K562 (cell line): ENCODE data around the gene MATCAP1. TPM values are rescaled to one million over a fixed set of nuclear protein-coding genes. Genes with fewer than 3 reads are reported as not detected.

Experiments
- BRCA1 ChIP-seq, 2 experiments: fragments of 450-650 bp in 1 of 2; sonication (generic) in 1 of 2; formaldehyde crosslinking in 1 of 2; IDR thresholded peaks; 2 replicates each; pipeline versions ENCODE4 v1.5.0 to v1.6.1; 2017 to 2020; ENCODE audit warnings: mild to moderate bottlenecking in 1 of 2, missing genetic modification reagents in 1 of 2
- DNMT1 ChIP-seq: fragments of 450-650 bp; IDR thresholded peaks from 2 replicates; pipeline ENCODE4 v1.6.1; 2016; ENCODE audit warnings: antibody characterized with exemption, mild to moderate bottlenecking
- FOXK1 ChIP-seq: sonication (generic); formaldehyde crosslinking; IDR thresholded peaks from 2 replicates; pipeline ENCODE4 v1.8.0; 2022; ENCODE audit warnings: missing genetic modification reagents, mild to moderate bottlenecking, borderline replicate concordance
- GATAD2B ChIP-seq: fragments of 450-650 bp; IDR thresholded peaks from 2 replicates; pipeline ENCODE4 v1.6.1; 2017; ENCODE audit warnings: mild to moderate bottlenecking, borderline replicate concordance
- RBM15 ChIP-seq: fragments of 200-400 bp; formaldehyde crosslinking; IDR thresholded peaks from 2 replicates; pipeline ENCODE4 v1.6.1; 2018; ENCODE audit warnings: mild to moderate bottlenecking, low read length, moderate library complexity; ENCODE audit not compliant: insufficient read depth
- ZFP36 ChIP-seq: fragments of 150-350 bp; IDR thresholded peaks from 2 replicates; pipeline ENCODE4 v1.6.1; 2018; ENCODE audit warnings: low read length, low read depth; ENCODE audit not compliant: partially characterized antibody
- ZNF318 ChIP-seq, 2 experiments: fragments of 450-650 bp; IDR thresholded peaks; 2 replicates each; pipeline ENCODE4 v1.6.1; 2016; ENCODE audit warnings: mild to moderate bottlenecking in 2 of 2, borderline replicate concordance in 1 of 2, low read depth in 1 of 2, moderate library complexity in 1 of 2
- ZNF609 ChIP-seq: sonication (generic); formaldehyde crosslinking; IDR thresholded peaks from 2 replicates; pipeline ENCODE4 v1.8.1; 2023; ENCODE audit warnings: missing genetic modification reagents, mild to moderate bottlenecking, borderline replicate concordance
- polyA plus RNA-seq, 8 experiments: library from polyadenylated mRNA; depleted of rRNA in 4 of 8; stranded (reverse) in 5 of 8; unstranded in 3 of 8; fragments of >200 nt; fragmentation: Nextera tagmentation in 2 of 8; fragmentation: Illumina TruSeq in 1 of 8; extraction: Ambion mirVana in 2 of 8; extraction: Trizol in 1 of 8; gene quantifications; 2 replicates each; pipeline versions ENCODE4 v1.2.1 to v1.2.3, GENCODE V29; 2011 to 2014; ENCODE audit warnings: inconsistent platforms in 1 of 8, missing spikeins in 1 of 8
- total RNA-seq, 7 experiments: library from RNA; depleted of rRNA in 6 of 7; stranded (reverse); fragments of >200 nt in 6 of 7; fragmentation: Illumina TruSeq in 2 of 7; extraction: Trizol in 2 of 7; gene quantifications; 2 replicates each; pipeline versions ENCODE4 v1.2.1 to v1.2.3, GENCODE V29; 2011 to 2021; ENCODE audit warnings: low replicate concordance in 1 of 7
- TF ChIP-seq, protein P1 (sequence below): sonication (generic); formaldehyde crosslinking; IDR thresholded peaks from 2 replicates; pipeline ENCODE4 v1.8.1; 2022; ENCODE audit warnings: missing genetic modification reagents

The MATCAP1 gene
- total and polyA plus RNA-seq, 9 of the 15 experiments (the other 6 are each of a cell fraction or from before 2014, with no cell fraction given), result 3.4 to 20.5 (median 10.3) TPM

- no peak for TF ChIP-seq ZNF318 (IDR thresholded peaks at IDR 0.05; ENCODE audit: borderline replicate concordance in 1 of 2, low read depth in 1 of 2)
- TF ChIP-seq, protein P1, sequence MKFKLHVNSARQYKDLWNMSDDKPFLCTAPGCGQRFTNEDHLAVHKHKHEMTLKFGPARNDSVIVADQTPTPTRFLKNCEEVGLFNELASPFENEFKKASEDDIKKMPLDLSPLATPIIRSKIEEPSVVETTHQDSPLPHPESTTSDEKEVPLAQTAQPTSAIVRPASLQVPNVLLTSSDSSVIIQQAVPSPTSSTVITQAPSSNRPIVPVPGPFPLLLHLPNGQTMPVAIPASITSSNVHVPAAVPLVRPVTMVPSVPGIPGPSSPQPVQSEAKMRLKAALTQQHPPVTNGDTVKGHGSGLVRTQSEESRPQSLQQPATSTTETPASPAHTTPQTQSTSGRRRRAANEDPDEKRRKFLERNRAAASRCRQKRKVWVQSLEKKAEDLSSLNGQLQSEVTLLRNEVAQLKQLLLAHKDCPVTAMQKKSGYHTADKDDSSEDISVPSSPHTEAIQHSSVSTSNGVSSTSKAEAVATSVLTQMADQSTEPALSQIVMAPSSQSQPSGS (CRISPR knock-in tag), result no peak; the same call in 1 of the 2 replicates
- no peak for TF ChIP-seq BRCA1 (IDR thresholded peaks at IDR 0.05)
- no peak for TF ChIP-seq BRCA1 (CRISPR knock-in tag; IDR thresholded peaks at IDR 0.05)
- TF ChIP-seq DNMT1, result no peak
- TF ChIP-seq ZFP36, result peak; percentile 30
- TF ChIP-seq GATAD2B, result no peak
- TF ChIP-seq FOXK1 (CRISPR knock-in tag), result peak; percentile 74; the same call in 1 of the 2 replicates
- TF ChIP-seq ZNF609 (CRISPR knock-in tag), result no peak; the same call in 1 of the 2 replicates
- TF ChIP-seq RBM15, result no peak
Measured at GRCh38 chr16:67184995-67185650, 1.4 kb upstream of the MATCAP1 start (continued).
